Retina (tissue), 1 donor: Measurements from ENCODE around the gene CCDC182.

ENCODE experiments used
- DNase-seq: peaks from one replicate; pipeline ENCODE4 v3.0.0-alpha.2; 2016

Gene CCDC182

DNA sequence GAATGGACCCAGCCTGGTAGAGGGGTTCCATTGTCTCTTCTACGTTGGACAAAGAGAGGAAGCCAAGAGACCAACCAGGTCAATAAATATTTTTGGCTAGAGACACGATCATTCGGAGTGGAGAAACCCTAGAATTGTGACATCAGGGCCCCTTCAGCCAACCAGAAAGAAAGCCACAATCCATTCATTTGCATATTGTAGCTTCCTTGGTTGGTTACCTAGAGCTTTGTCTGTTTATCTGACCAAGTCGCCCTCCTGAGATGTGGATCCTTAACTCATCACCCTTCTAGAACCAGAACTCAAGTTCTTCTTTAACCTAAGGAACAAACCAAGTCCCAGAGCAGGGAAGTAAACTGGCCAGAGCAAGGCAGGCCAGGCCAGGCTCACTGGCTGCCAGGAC, at the start of gene CCDC182:
CCDC182 (minus strand) TSS at position 58 of the 400 bp plus-strand sequence; CDS start at position 31, 27 bp downstream.
- DNase-seq, result no peak

GRCh38 chr17:57794841-57795240, 49.7 kb upstream of the CCDC182 start:
- DNase-seq, result no peak

GRCh38 chr17:57788725-57789124, 43.6 kb upstream of the CCDC182 start:
- DNase-seq, result no peak

DNA sequence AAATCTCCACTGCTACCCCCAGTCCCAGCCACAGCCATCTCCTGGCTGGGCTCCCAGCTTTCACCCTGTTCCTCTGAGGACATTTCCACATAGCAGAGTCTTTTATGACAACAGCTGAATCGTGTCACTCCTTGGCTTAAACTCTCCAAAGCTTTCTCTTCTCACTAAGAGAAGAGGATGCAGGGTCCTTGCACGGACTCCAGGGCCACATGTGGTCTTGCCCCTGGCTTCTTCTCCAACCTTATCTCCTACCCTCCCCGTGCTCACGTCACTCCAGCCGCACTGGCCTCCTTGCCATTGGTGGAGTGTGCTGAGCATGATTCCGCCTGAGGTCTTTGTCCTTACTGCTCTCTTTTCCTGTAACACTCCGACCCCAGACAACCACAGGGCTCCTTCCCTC, 39.9 kb upstream of the CCDC182 start:
- no peak for DNase-seq

DNA sequence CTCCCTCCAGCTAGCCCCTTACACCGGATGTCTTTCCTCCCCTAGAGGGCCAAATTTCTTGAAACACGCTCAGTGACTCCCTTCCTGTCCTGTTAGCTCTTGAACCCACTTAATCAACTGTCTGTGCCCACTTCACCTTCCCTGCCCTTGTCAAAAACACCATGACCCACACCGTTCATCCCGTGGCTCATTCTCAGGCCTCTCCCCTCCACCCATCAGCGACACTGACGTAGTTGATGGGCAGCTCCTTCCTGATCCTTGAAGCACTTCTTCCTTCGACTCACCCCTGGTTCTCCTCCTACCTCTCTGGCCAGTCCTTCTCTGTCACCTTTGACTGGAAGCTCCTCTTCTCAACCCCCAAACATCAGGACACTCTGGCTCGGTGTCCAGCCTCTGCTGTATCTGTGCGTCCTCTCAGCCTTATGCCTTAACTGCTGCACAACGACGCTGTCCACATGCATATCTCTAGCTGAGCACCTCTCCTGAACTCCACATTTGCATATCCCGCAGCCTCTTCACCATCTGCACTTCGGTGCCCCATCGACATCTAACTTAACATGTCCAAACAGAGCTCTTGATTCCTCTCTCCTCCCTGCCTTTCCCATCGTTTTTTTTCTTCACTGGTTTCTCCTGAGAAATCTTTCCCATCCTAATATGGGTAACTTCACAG, 39.3 kb upstream of the CCDC182 start:
- no peak for DNase-seq

DNA sequence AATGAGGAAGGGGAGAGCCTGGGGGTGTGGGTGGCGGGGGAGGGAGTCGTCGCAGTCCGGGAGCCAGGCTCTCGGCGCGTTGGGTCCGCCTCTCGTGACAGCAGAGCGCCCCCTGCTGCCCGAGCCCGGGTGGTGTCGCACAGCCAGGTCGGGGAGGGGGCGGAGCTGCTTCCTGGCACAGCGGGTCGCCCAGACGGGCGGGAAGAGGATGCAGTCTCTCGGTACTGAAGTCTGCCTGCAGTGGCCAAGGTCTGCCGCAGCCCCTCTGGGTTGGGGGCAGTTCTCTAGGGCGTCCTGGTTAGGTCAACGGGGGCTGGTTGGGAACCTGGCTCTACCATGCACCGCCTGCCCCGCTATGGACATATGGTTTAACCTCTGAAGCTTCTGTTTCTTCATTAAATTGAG, 38.2 kb upstream of the CCDC182 start:
- DNase-seq, result peak; percentile 96

- peak; percentile 64 for DNase-seq
Measured at GRCh38 chr17:57782647-57783337, 37.7 kb upstream of the CCDC182 start.

DNA sequence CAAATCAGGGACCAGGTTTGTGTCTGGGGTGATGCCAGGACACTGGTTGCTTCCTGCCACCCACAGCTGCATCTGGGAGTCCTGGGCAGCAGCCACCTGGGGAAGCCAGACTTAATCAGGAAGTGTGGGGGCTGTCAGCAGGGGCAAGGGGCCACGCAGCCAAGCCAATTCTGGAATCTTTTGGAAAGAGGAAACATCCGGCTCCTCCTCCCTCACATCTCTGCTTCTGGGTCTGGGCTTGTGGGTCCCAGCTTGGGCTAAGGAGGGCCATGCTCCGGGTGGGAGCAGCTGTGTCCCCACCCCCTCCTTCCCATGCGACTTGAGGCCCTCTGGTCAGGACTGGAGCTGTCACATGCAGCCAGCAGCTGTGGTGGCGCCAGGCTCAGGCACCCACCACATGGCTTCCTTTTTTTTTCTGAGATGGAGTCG, 37.0 kb upstream of the CCDC182 start:
- DNase-seq, result peak; percentile 69

DNA sequence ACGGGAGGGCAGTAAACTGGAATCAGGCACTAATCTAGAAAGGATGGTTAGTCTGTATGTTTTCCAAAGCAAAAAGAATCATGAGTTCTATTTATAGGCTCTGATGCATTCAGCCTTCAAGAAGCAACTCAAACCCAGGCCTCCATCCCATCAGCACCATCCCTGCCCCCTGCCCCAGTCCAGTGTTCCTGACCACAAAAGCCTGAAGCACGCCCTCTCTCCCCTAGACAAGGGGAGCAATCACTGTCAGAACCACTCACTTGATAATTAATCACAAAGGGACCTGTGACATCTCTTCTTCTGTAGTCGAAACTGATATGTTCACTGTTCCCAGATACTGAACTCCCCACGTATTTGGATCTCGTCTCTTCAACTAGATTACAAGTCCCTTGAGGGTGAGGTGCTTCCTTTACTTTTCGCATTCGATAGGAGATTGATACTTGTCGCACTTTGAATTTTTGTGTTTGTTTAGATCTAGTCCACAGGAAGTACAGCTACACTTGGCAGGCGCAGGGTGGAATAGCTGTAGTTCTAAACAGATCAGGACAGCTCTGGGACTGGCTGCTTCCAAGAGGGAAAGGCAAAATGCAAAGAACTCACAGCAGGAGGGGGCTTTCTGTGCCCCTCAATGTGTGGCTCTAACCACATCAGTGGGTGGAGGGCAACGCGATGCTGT, 36.4 kb upstream of the CCDC182 start:
- DNase-seq, result peak; percentile 47

GRCh38 chr17:57779706-57780105, 34.6 kb upstream of the CCDC182 start:
- DNase-seq, result no peak

DNA sequence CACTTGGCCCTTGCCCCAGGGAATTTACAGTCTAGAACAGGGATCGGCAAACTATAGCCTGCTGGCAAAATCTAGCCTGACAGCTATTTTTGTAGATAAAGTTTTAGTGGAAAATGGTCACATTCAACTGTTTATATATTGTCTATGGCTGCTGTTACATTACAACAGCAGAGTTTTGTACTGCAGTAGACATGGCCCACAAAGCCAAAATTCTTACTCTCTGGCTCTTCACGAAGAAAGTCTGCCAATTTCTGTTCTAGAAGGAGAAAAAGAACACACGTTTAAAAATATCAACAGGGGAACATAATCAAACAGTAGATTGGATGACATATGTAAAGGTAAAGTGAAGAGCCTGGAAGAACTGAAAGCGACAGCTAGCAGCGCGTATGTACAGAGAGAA, 33.2 kb upstream of the CCDC182 start:
- no peak for DNase-seq

DNA sequence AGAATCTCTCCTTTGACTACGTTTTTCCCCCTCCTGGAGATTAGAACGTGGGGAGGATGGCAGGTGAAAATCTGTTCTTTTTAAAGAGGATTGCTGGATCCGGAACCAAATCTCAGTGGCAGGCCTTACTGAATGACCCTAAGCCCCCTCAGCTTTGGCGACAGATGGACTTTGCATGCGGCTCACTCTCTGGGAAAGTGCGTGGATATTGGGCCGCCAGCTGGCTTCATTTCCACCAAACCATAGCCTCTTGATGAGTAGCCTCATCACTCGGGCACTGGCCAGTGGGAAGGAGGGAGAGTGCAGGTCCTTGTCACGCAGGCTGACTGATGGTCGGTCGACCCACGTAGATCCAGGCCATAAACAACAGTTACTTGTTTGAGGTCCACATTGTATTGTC, 31.3 kb upstream of the CCDC182 start:
- no peak for DNase-seq

GRCh38 chr17:57774872-57775271, 29.8 kb upstream of the CCDC182 start:
- DNase-seq, result no peak

DNA sequence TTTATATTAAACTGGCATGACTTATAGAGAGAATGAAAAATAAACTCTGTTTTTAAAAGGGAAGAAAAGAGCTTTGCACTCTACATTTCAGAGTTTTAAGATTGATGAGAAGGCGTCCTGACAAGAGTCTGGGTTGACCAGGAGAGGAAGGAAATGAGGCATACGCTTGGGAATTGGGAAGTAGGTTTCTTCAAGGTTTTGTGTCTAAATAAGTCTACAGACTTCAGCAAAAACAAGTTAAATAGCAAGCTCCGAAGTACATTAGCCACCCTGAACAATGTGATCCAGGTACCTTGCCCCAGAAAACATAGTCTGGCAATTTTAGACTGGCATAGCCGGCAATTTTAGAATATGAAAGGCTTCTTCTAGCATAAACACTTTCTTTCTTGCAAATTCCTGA, 28.5 kb upstream of the CCDC182 start:
- DNase-seq, result no peak

DNA sequence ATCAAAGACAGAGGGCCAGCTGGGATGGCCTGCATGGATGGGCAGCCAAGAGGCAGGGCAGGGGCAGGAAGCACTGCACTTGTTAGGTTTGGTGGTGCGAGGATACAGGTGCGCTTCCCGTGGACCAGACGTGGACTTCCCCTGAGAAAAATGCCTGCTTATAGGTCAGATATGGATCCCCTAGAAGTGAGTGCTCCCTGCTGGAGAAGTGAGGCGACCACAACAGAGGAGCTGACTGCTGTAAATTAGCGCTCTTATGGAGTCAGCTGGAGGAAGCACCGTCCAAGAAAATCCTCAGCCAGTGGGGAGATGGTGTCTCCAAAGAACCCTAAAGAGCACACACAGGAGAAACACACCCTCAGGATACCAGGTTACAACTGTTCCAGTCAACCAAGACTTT, 27.7 kb upstream of the CCDC182 start:
- no peak for DNase-seq

DNA sequence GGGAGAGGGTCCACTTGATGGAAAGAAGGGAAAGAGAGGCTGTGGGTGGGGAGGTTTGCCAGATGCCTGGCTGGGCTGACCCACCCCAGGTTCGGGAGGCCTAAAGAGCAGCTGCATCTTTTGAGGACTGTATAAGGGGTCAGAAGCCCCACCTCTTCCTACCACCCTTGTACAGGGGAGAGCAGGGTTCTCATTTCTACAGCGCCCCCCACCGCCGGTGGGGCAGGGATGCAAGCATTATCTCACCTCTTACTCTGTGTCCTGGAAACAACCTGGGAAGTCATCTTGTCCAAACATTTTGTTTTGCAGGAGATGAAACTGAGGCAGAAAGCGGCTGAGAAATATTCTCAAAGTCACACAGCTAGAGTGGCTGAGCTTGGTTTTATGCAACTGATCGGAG, 22.5 kb upstream of the CCDC182 start:
- no peak for DNase-seq

GRCh38 chr17:57766318-57766943, 21.3 kb upstream of the CCDC182 start:
- no peak for DNase-seq

GRCh38 chr17:57762452-57763395, 17.6 kb upstream of the CCDC182 start:
- DNase-seq, result peak; percentile 83

GRCh38 chr17:57761887-57762286, 16.8 kb upstream of the CCDC182 start:
- DNase-seq, result peak; percentile 74

GRCh38 chr17:57760046-57760445, 14.9 kb upstream of the CCDC182 start:
- DNase-seq, result no peak

GRCh38 chr17:57758654-57759053, 13.6 kb upstream of the CCDC182 start:
- no peak for DNase-seq

GRCh38 chr17:57757735-57758134, 12.6 kb upstream of the CCDC182 start:
- DNase-seq, result no peak
